GM19035 (cell line): ENCODE results near the gene SLC25A4.
"Not testable (repeated sequence)": the region's sequence is repeated elsewhere in the genome, so short reads cannot be mapped to it uniquely, and the experiment has no call there.

Experiments used
- ATAC-seq: cut with Tn5 transposase; IDR thresholded peaks from one replicate; pipeline ENCODE4 v1.9.1; 2021; ENCODE audit not compliant: unreplicated experiment

Gene SLC25A4

DNA sequence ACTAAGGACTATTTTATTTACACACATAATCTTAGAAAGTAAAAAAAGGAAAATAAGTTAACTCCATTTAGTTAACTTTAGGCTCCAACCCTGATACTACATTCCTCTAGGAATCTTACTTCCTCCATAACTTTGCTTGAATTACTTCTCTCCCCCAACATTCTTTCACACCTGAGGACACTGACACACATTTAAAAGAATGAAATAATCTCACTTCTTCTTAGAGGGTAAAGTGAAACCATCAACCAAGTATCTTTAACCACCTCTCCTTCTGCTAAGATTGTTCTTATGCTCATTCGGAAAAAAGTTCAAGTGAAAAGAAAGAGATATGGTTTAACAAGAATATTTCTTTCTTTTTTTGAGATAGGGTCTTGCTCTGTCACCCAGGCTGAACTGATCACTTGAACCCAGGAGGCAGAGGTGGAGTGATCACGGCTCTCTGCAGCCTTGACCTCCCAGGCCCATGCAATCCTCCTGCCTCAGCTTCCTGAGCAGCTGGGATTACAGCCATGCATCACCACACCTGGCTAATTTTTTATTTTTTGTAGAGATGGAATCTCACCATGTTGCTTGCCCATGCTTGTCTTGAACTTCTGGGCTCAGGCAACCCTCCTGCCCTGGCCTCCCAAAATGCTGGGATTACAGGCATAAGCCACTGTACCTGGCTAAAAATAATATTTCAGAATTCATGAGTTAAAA is 28.5 kb downstream of the SLC25A4 start:
- no peak for ATAC-seq

DNA sequence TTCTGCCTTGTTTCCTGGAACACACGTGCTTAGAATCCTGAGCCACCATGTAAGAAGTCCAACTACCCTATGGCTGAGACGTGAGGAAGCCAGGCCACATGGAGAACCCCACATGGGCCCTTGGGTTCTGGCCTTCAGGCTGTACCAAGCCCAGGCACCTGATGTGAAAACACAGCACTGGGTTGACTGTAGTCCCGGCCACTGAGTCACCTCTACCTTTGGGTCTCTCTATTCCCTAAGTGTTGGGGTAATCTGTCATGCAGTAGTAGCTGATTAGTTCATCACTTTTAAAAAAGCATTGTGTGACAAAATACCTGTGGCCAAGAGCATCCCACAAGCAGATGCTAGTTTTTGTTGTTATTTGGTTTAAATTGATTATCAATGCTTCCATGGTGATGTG is 36.4 kb downstream of the SLC25A4 start:
- no peak for ATAC-seq

GRCh38 chr4:185182239-185182638 is 39.2 kb downstream of the SLC25A4 start:
- ATAC-seq, result no peak

DNA sequence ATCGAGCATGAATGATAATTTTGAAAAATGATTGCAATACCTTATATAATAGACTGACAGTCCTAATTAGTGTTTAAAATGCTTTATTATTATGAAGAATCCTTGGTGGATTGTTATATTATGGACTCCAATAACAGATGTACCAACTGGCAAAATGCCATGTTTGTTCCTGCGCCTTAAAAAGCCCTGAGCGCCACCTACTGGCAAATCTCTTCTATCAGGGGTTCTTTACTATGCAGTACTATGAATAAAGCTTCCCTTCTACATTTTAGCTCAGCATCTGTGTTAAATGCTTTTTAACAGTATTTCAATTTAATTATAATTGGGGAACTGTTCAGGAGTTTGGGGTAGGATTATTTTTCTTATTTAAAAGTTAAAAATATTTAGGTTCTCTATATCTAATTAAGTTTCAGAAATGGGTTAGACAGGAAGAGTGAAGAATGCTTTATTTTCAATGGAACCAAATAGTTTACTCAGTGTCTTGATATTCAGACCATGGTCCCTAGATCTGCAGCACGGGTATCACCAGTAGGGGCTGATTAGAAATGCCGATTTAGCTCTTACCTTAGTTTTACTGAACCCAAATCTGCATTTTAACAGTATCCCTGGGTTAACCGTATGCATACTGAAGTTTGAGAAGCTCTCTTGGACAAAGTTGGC is 40.7 kb downstream of the SLC25A4 start:
- ATAC-seq, result peak; percentile 62

- no peak for ATAC-seq
Measured at GRCh38 chr4:185186769-185187168, 43.7 kb downstream of the SLC25A4 start.

DNA sequence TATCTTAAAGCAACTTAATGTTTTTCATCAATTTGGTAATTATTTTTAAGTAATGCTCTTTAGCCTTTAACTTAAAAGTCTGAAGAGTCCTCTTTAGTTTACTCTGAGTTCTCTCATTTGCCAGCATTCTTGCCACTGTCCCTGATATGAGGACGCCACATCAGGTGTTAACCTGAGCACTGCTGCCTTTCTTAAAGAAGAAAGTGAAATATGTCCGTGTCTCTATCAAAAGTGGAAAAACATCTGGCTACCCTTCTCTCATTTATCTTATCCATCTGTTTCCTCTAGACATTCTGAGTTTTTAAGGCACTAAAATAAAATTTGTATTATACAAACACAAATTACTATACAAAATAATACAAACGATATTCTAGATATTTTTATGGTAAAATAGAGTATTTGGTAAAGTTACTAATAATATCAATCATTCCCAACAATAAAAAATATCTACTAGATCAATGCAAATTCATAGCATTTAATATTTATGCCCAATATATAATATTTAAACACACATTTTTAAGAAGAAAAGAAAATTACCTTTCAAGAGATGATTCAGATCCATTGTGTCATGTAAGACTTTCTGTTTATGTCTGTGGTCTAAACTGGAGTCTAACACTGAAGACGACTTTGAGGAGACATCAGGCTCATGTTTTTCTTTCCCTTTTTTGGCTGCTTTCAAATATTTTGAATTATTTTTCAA is 46.7 kb downstream of the SLC25A4 start:
- no peak for ATAC-seq

DNA sequence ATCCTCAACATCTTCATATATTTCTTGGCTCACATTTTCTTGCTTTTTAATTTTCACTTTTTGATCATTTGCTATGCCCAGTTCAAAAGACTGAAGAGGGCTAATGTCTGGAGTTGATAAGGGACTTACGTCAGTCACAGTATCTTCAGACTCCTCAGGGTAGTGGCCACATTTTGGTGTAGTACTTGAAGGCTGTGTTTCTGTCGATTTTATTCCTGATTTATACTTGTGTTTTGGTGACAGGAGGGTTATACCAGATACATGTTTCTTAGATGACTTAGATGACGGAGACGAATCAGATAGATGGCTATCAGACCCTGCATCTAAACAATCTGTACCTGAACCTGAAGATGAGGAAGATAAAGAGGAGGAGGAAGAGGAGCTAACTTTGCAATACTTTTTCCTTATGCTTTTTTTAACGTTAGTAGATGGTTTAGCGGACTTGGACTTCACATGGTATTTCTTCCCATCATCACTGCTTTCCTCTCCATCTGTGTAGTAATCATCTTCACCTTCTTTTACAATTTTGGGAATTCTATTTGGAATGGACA is 47.3 kb downstream of the SLC25A4 start:
- no peak for ATAC-seq

DNA sequence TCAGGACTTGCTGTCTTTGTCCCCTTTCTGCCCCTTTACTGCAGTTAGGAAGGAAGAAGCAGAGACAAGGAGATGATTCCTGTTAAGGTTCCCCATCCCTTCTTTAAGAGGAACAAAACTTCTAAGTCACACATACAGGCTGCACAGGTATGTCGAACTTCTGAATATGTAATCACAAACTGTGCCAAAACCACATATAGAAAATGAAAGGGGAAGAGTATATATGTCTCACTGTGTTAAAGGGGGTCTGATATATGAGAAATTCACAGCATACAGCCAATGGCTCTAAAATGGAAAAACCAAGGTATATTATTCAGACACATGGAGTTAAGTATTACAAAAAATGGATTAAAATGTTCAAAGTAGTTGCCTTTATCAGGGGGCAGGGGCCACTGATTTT is 49.0 kb downstream of the SLC25A4 start:
- peak; percentile 61 for ATAC-seq

DNA sequence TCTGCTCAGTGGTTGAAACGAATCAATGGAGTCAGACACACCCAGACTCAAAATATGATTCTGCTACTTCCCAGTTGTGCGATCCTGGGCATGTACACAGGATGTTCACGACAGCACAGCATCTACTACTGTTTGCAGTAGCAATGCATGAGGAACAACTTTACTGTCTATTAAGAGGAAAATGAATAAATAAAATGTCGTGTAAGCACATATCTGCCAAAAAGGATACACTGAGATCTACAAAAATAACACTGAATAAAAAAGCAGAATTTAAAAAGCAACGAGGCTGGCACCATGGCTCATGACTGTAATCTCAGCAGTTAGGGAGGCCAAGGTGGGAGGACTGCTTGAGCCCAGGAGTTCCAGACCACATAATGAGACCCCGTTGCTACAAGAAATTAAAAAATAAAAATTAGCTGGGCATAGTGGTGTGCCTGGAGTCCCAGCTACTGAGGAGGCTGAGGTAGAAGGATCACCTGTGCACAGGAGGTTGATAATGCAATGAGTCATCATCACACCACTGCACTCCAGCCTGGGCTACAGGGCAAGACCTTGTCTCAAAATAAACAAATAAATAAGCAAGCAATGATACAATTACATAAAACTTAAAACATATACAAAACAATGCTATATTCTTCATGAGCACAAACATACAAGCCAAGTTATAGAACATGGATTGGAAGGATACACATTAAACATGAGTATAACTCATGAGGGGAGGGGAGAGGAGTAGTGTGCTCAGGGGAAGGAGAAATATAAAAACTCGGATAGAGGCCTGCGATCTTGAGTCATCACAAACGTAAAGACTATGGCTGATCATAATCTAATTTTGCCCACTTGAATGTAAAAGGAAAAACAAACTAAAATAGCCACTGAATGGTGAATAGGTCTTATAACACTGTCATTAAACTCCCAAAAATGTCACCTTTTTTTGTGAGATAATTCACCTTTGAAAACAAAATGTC is 52.1 kb downstream of the SLC25A4 start:
- ATAC-seq, result no peak

DNA sequence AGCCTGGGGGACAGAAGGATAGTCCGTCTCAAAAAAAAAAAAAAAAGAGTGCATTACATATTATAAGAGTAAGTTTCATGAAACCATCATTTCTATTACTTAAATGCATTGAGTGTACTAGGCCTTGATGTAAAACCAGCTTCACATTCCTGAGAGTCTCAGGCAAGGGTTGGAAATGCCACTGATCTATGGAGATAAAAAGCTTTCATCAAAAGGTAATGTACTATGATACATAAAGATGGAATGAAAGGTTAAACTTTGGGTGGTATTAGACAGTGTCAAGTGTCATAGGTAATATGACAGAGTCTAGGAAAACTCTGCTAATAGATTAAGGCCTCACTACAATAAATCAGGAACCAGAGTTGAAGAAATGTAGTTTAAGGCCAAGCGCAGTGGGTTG is 53.4 kb downstream of the SLC25A4 start:
- ATAC-seq, result no peak

- not testable (repeated sequence) for ATAC-seq
Measured at GRCh38 chr4:185198189-185198588, 55.1 kb downstream of the SLC25A4 start.
